HG03025 (cell line): ENCODE results near the gene TSPAN5.

ENCODE experiments used
- ATAC-seq: cut with Tn5 transposase; IDR thresholded peaks from one replicate; pipeline ENCODE4 v1.9.1; 2021; ENCODE audit warnings: mild to moderate bottlenecking, moderate library complexity; ENCODE audit not compliant: unreplicated experiment, low FRiP score

Gene TSPAN5

DNA sequence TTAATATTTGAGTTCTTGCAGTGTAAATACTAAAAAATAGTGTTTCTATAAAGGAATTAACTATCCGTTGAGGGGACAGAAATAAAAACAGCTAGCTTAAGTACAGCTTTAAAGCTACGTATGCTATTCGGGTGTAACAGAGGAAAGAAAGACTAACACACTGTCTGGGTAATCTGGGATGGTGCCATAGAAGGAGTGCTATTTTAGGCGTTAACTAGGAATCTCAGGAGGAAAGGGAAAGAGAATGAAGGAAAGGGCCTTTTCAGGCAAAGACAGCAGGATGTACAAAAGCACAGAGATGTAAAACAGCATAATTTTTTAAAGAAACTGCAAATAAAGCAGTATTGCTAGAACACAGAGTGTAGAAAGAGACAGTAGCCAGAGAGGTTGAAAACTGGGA, 235.4 kb downstream of the TSPAN5 start:
- no peak for ATAC-seq

DNA sequence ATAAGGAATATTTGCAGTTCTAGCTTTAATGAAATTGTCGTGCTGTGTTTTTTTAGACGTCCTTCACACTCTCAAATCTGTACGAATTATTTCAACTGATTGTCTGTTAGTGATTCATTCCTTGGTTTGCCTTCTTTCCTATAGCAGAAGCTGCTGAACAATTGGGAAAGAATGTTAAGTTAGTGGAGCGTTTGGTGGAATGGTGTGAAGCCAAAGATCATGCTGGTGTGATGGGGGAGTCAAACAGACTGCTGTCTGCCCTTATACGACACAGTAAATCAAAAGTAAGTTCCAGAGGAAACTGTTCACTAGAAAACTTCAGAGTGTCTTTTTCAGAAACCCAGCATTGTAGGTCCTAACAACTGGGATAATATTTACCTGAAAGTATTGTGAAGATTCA, 237.3 kb downstream of the TSPAN5 start:
- ATAC-seq = no peak
